ENCODE measurements around the gene CEP112.

DNA sequence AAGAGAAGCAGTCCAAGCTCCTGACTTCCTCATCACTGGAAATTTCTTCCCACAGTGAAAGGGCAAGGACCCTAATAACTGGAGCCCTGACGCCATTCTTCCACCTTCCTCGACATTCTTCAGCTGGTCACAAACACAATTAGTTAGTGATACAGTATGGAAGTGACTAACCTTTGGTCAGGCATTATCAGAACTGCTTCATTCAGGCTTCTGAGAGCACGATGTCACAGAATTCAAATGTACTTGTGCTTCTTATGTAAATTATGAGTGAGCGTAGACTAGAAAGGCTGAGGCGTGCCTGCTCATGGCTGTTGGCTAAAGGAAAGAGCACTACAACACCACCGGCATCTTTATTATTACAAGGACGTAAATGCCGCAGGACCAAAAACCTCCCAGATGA, 327.5 kb downstream of the CEP112 start:
- TF ChIP-seq EZH2 (IDR thresholded peaks at IDR 0.05) (no peak), POLR2AphosphoS5 (IDR thresholded peaks at IDR 0.05; ENCODE audit: borderline replicate concordance, low read depth, low read length) (no peak)

All from SK-N-MC (cell line).